CD14-positive monocyte (primary cell): ENCODE results near the gene PSEN1. TPM values are rescaled to one million over a fixed set of nuclear protein-coding genes. Genes with fewer than 3 reads are reported as not detected.

Source experiments
- DNase-seq, 3 donors: peaks; one replicate each; pipeline ENCODE4 v3.0.0-alpha.2; 2011 to 2022
- H2AFZ ChIP-seq: 2 replicates; pipeline ENCODE4 v1.6.0; 2012; ENCODE audit warnings: mild to moderate bottlenecking, low read depth, low read length, inconsistent platforms; ENCODE audit not compliant: insufficient read depth, poor library complexity, severe bottlenecking
- H3K27ac ChIP-seq, 2 donors: 1 replicate in 1 of 2; 2 replicates in 1 of 2; pipeline ENCODE4 v1.5.1; 2012 to 2013; ENCODE audit warnings: low read length in 2 of 2, control low read depth in 1 of 2, inconsistent platforms in 1 of 2, low read depth in 1 of 2, mild to moderate bottlenecking in 1 of 2
- H3K27me3 ChIP-seq, 2 donors: one replicate each; pipeline versions ENCODE4 v1.6.0 to v1.6.1; 2011 to 2013; ENCODE audit warnings: low read length in 2 of 2; ENCODE audit not compliant: control insufficient read depth in 2 of 2, insufficient read depth in 2 of 2
- H3K36me3 ChIP-seq, 2 donors: replicated peaks in 1 of 2; 1 replicate in 1 of 2; 2 replicates in 1 of 2; pipeline versions ENCODE4 v1.5.1 to v1.6.1; 2012 to 2013; ENCODE audit warnings: low read length in 2 of 2, control low read depth in 1 of 2, inconsistent platforms in 1 of 2, mild to moderate bottlenecking in 1 of 2; ENCODE audit not compliant: insufficient read depth in 2 of 2, control insufficient read depth in 1 of 2
- H3K4me1 ChIP-seq, 2 donors: 1 replicate in 1 of 2; 2 replicates in 1 of 2; pipeline versions ENCODE4 v1.5.1 to v1.6.1; 2012 to 2013; ENCODE audit warnings: low read length in 2 of 2, control low read depth in 1 of 2, inconsistent platforms in 1 of 2, mild to moderate bottlenecking in 1 of 2, moderate library complexity in 1 of 2; ENCODE audit not compliant: insufficient read depth in 2 of 2, control insufficient read depth in 1 of 2
- H3K4me2 ChIP-seq: replicated peaks from 2 replicates; pipeline ENCODE3; 2012; ENCODE audit warnings: low read length, moderate library complexity, mild to moderate bottlenecking; ENCODE audit not compliant: poor library complexity, severe bottlenecking; ENCODE audit errors: extremely low read depth
- H3K4me3 ChIP-seq, 3 experiments: fragments of 200-600 bp in 1 of 3; sonication (generic) in 1 of 3; replicated peaks in 1 of 3; 1 replicate in 2 of 3; 2 replicates in 1 of 3; pipeline ENCODE4 v1.5.1; 2011 to 2013; ENCODE audit warnings: low read length in 3 of 3, mild to moderate bottlenecking in 3 of 3, control low read depth in 2 of 3, low read depth in 2 of 3, inconsistent platforms in 1 of 3, moderate library complexity in 1 of 3
- H3K79me2 ChIP-seq: 2 replicates; pipeline ENCODE4 v1.6.0; 2012; ENCODE audit warnings: mild to moderate bottlenecking, control low read depth, inconsistent platforms, low read length, moderate library complexity; ENCODE audit not compliant: insufficient read depth
- H3K9ac ChIP-seq: 2 replicates; pipeline ENCODE4 v1.6.0; 2017; ENCODE audit warnings: low read length, mild to moderate bottlenecking; ENCODE audit not compliant: insufficient read depth, poor library complexity, severe bottlenecking
- H3K9me3 ChIP-seq, 2 donors: replicated peaks in 1 of 2; 1 replicate in 1 of 2; 2 replicates in 1 of 2; pipeline versions ENCODE4 v1.5.1 to v1.6.1; 2012 to 2013; ENCODE audit warnings: low read length in 2 of 2, control low read depth in 1 of 2; ENCODE audit not compliant: control insufficient read depth in 1 of 2, insufficient read depth in 1 of 2
- H4K20me1 ChIP-seq: 2 replicates; pipeline ENCODE4 v1.6.0; 2012; ENCODE audit warnings: mild to moderate bottlenecking, low read length, control low read depth, moderate library complexity; ENCODE audit not compliant: insufficient read depth
- H3K27ac Mint-ChIP-seq, 7 donors: one replicate each; pipeline ENCODE4 v1.8.0; 2020; ENCODE audit warnings: mild to moderate bottlenecking in 7 of 7, mixed read lengths in 7 of 7, moderate library complexity in 6 of 7, inconsistent platforms in 2 of 7
- H3K27me3 Mint-ChIP-seq, 3 donors: one replicate each; pipeline ENCODE4 v1.8.0; 2021 to 2022; ENCODE audit warnings: low read depth in 3 of 3, mild to moderate bottlenecking in 3 of 3, mixed read lengths in 3 of 3, moderate library complexity in 3 of 3, inconsistent platforms in 1 of 3
- H3K36me3 Mint-ChIP-seq, 2 donors: one replicate each; pipeline ENCODE4 v1.8.0; 2020; ENCODE audit warnings: mixed read lengths in 2 of 2, inconsistent platforms in 1 of 2, mild to moderate bottlenecking in 1 of 2
- H3K4me1 Mint-ChIP-seq: one replicate; pipeline ENCODE4 v1.8.0; 2020; ENCODE audit warnings: mild to moderate bottlenecking, mixed read lengths
- H3K4me3 Mint-ChIP-seq, 2 donors: one replicate each; pipeline ENCODE4 v1.8.0; 2020; ENCODE audit warnings: mild to moderate bottlenecking in 2 of 2, mixed read lengths in 2 of 2, moderate library complexity in 1 of 2
- H3K9me3 Mint-ChIP-seq, 7 donors: one replicate each; pipeline ENCODE4 v1.8.0; 2020 to 2022; ENCODE audit warnings: mixed read lengths in 7 of 7, mild to moderate bottlenecking in 6 of 7, moderate library complexity in 6 of 7, inconsistent platforms in 2 of 7
- CTCF ChIP-seq: fragments of 200-600 bp; IDR thresholded peaks from one replicate; pipeline ENCODE4 v1.8.0; 2022; ENCODE audit warnings: antibody characterized with exemption, mild to moderate bottlenecking
- WGBS: methylation state at CpG from one replicate; pipeline ENCODE4 v1.1.5; 2013; ENCODE audit warnings: missing lambda C conversion rate; ENCODE audit not compliant: insufficient coverage; 5-methylcytosine and 5-hydroxymethylcytosine counted together
- intact Hi-C, 2 donors: fragments of 100-400 bp; cut with micrococcal nuclease; formaldehyde crosslinking; loops; one replicate each; pipeline versions ENCODE4 v1.15.0 to v1.15.1; 2023
- polyA plus RNA-seq, 3 donors: library from polyadenylated mRNA; depleted of rRNA in 1 of 3; unstranded in 2 of 3; stranded (reverse) in 1 of 3; fragments of 300-500 nt in 2 of 3; fragments of >200 nt in 1 of 3; fragmentation: Illumina TruSeq in 2 of 3; gene quantifications; 1 replicate in 2 of 3; 2 replicates in 1 of 3; pipeline ENCODE4 v1.2.3, GENCODE V29; 2012 to 2021

PSEN1 gene
- polyA plus RNA-seq, 3 donors: 42.4 to 130 (median 85.6) TPM

DNA sequence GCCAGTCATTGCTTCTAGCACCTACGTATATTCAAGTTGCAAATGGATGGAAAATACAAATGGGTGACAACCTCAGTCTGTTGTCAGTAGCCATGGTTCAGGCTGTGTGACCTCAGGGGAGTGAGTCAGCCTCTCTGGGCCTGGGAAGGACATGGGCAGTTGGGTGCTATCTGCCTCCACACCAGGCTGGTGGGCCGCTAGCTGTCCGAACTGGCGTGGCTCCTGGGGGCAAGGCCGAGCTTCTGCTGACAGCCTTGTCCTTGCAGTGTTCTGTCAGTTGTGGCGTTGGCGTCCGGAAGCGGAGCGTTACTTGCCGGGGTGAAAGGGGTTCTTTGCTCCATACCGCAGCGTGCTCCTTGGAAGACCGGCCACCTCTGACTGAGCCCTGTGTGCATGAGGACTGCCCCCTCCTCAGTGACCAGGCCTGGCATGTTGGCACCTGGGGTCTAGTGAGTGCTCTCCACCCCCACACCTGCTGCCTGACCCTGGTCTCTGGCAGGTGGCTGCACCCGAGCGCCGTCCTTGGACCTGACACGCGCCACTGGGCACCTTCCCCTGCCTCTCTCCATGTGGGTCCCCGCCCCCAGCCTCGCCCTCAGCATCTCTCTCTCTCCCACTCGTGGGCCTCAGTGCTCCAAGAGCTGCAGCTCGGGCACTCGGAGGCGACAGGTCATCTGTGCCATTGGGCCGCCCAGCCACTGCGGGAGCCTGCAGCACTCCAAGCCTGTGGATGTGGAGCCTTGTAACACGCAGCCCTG, 118.1 kb downstream of the PSEN1 start:
- H3K9me3 Mint-ChIP-seq: peaks cover 0 to 2% (median 0%) of the 10 kb centered on the region in 7 donors
- DNase-seq: no peak
- intact Hi-C loops: no loop called here
- no peaks in the 10 kb centered on the region for H3K36me3 Mint-ChIP-seq
- H3K79me2 ChIP-seq: no peaks in the 10 kb centered on the region
- H3K27me3 ChIP-seq: no peaks in the 10 kb centered on the region
- H3K4me3 Mint-ChIP-seq: no peak overlapping the region
- no peak overlapping the region for H3K9ac ChIP-seq
- H3K4me2 ChIP-seq: no peak overlapping the region
- H3K36me3 ChIP-seq: no peaks in the 10 kb centered on the region
- H3K4me3 ChIP-seq: no peak overlapping the region
- no peak overlapping the region for H2AFZ ChIP-seq
- no peaks in the 10 kb centered on the region for H4K20me1 ChIP-seq
- no peaks in the 10 kb centered on the region for H3K4me1 ChIP-seq
- H3K27ac Mint-ChIP-seq: no peak overlapping the region
- H3K27me3 Mint-ChIP-seq: peaks cover 0 to 4% (median 1%) of the 10 kb centered on the region in 3 donors
- no peak for TF ChIP-seq CTCF
- WGBS: 94% methylated on average over 28 of the region's 28 CpGs
- H3K9me3 ChIP-seq: no peaks in the 10 kb centered on the region
- no peaks in the 10 kb centered on the region for H3K4me1 Mint-ChIP-seq
- no peak overlapping the region for H3K27ac ChIP-seq

DNA sequence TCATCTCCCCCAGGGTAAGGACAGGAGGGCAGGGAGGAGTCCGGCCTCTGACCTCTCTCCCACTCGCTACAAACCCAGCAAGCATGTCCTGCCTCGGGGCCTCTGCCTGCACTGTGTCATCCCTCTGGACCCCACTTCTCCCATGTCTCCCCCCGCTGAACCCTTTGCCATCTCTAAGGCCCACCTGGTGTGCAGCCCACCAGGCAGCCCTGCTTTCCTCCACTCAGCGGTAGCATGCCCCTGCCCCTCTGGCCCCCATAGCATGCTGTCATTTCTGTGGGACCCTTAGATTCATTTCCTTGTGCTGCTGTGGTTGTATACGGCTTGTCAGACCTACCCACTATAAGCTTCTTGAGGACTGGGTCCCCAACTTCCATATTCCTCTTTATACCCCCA, 118.7 kb downstream of the PSEN1 start:
- WGBS: 100% methylated on average over 4 of the region's 6 CpGs
- H3K4me1 ChIP-seq: no peaks in the 10 kb centered on the region
- Mint-ChIP-seq H3K9me3 (peaks cover 0 to 2% (median 0%) of the 10 kb centered on the region in 7 donors), H3K36me3 (no peaks in the 10 kb centered on the region), H3K27ac (no peak overlapping the region), H3K4me1 (no peaks in the 10 kb centered on the region), H3K27me3 (peaks cover 0 to 4% (median 1%) of the 10 kb centered on the region in 3 donors), H3K4me3 (no peak overlapping the region)
- H3K9me3 ChIP-seq: no peaks in the 10 kb centered on the region
- TF ChIP-seq CTCF: no peak
- H3K9ac ChIP-seq: no peak overlapping the region
- DNase-seq: no peak
- H2AFZ ChIP-seq: no peak overlapping the region
- no peak overlapping the region for H3K27ac ChIP-seq
- H3K79me2 ChIP-seq: no peaks in the 10 kb centered on the region
- no peak overlapping the region for H3K4me2 ChIP-seq
- no peaks in the 10 kb centered on the region for H4K20me1 ChIP-seq
- no peaks in the 10 kb centered on the region for H3K36me3 ChIP-seq
- no peak overlapping the region for H3K4me3 ChIP-seq
- no peaks in the 10 kb centered on the region for H3K27me3 ChIP-seq
- intact Hi-C loops: no loop called here
